ENCODE data around the gene FAM171A2.

DNA sequence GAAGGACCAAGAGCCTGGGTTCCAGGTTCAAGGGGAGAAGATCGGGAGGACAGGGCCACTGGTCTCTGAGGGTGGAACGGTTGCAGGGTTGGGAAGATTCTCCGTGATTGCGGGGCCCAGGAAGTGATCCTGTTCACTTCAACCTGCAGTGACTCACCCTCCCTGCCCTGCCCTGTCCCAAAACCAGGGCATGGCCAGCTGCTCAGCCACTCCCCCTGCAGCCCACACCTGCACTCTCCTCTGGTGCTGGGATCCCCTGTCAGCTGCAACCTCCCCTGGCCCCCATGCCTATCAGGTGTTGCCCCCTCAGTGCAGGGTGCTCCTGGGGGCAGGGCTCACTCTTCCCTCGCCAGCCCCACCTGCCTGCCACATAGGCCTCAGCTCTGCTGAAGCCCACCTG is 54.2 kb downstream of the FAM171A2 start:
- TF ChIP-seq CTCF (IDR thresholded peaks at IDR 0.05), result no peak
- TF ChIP-seq POLR2A (IDR thresholded peaks at IDR 0.05), result no peak
